Stimulated activated CD4-positive, alpha-beta T cell treated with anti-CD3 and anti-CD28 coated beads, Interleukin-1b, Interleukin-23, amount 100 ng/mL, for 4 hours (primary cell): Measurements from ENCODE around the gene JAML.

Source experiments
- DNase-seq, 2 donors: peaks; one replicate each; pipeline ENCODE4 v3.0.0-alpha.2; 2020; ENCODE audit warnings: low read depth in 2 of 2

JAML gene

DNA sequence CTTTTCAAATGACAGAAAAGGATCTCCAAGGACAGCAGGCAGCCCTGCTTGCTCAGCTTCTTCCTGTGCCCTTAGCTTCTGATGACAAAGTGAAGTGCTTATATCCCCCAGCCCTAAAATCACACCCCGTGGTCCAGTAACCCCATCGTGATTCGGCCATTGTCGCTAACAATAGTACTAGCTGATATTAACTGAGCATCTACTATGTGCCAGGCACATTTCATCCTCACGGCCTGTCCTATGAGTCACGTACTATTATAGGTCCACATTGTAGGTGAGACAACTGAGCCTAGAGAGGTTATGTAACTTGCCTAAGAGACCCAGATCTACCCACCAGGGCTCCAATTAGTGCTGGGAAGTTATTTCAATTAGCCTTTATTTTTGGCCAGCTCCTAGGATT lies 78.3 kb downstream of the JAML start:
- no peak for DNase-seq

DNA sequence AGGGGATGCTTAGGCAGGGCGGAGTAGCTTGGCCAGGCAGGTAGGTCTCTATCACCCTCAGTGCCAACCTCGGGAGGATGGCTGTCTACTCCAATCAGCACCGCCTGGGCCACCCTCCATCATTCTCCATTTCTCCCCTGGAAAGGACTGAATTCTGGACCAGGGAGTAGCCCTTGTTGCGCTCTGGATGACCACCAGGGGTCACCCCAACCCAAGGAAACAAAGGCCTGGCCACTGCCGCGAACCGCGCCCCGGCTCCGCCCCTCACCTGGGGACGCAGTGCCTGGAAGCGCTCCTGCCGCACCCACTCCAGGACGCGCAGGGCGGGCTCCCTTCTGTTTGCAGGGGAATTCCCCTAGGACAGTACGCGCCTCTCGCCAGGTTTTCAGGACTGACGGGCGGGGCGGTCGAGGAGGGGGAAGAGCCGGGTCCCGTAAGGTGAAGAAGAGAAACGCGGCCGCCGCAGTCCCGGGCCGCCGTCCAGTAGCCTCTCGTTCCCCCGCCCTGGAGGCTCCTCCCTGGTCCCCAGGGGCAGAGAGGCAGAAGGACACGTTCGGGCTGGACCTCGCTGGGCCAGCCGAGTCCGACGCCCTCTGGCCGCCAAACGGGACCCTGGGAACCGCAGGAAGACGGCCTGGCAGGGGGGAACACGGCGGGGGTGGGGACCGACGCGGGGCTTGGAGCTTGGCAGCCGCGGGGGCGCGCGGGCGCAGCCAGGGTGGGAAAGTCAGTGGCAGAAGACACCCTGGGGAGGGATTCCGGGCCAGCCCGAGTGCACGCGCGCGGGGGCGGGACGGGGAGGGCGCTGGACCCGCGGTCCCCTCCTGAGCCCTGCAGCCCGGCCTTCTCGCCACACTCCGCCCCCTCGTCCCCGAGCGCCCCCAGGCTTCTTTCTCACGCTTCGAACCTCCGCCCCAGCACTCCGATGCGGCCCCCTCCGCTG lies 79.3 kb downstream of the JAML start:
- DNase-seq: peak; percentile 79 to 81

DNA sequence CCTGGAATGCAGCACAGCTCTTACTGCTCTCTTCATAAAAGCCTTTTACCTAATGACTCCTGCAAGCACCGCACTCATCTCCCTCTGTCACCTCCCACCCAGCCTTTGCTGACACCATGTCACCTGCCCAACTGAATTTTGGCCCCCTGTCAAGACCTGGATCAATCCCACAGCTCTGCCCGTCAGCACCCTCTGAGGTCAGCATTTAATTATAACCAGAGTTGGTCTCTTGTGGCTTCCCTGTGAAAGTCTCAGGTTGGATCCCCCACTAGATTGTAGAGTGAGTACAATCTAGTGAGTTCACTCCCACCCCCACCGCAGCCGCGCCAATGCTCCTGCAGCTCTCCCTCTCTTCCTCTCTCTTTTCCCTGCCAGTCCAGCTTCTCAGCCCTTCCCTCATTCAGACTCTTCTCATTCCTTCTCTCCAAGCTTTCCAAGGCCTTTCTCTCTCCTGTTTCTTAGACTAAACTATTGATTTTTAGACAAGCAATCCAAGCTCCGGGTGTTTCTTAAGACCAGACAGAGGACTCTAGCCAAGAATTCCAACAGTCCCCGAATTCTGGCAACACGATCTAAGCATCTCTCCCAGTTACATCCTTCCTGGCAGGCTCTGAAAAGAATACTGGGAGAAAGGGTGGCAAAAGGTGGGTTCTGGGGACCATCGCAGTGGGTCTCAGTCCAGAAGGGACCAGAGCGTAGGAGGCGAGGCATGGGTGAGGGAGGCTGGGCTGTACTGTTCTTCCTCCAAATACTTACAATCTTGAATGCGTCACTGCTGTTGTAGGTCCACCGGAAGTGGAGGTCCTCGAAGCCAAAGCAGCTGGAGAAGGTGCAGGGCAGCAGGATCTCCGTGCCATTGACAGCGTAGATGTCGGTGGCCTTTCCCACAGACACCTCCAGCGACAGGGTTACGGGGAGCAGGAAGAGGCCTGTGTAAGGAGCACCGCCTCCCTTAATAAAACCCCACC lies 80.2 kb downstream of the JAML start:
- DNase-seq: no peak
